Measurements from ENCODE around the gene MED4.

Gene MED4

GRCh38 chr13:48037346-48038173 is 57.3 kb downstream of the MED4 start, which contains the start of gene NUDT15:
TSS of gene NUDT15 (plus strand) at chr13:48037726. CDS start at chr13:48037747, 21 bp downstream.
- DNase-seq (ENCODE audit: low read depth in 2 of 2): peak; percentile 85 to 89

GRCh38 chr13:48029859-48030258 is 65.0 kb downstream of the MED4 start:
- no peak for DNase-seq (ENCODE audit: low read depth in 2 of 2)

GRCh38 chr13:48028066-48028465 is 66.8 kb downstream of the MED4 start:
- no peak for DNase-seq (ENCODE audit: low read depth in 2 of 2)
